HG02840 (cell line): ENCODE data around the gene NATD1.
A peak's percentile ranks its signal among the peaks of the same experiment; 100 is the strongest.

Experiments used
- ATAC-seq: cut with Tn5 transposase; IDR thresholded peaks from one replicate; pipeline ENCODE4 v1.9.1; 2021; ENCODE audit warnings: mild to moderate bottlenecking, moderate library complexity, moderate number of reproducible peaks; ENCODE audit not compliant: unreplicated experiment, low FRiP score

NATD1 gene

GRCh38 chr17:21218831-21219380 lies 34.3 kb downstream of the NATD1 start:
- ATAC-seq, result no peak

GRCh38 chr17:21218101-21218500 lies 35.1 kb downstream of the NATD1 start:
- no peak for ATAC-seq

- ATAC-seq, result no peak
These were observed 35.9 kb downstream of the NATD1 start for GRCh38 chr17:21217346-21217745.

- no peak for ATAC-seq
These were observed 37.3 kb downstream of the NATD1 start for GRCh38 chr17:21215935-21216334.

- ATAC-seq, result peak; percentile 13
These were observed 38.3 kb downstream of the NATD1 start for GRCh38 chr17:21214777-21215541.

- peak; percentile 81 for ATAC-seq
These were observed 39.0 kb downstream of the NATD1 start, which contains the start of gene TMEM11 for GRCh38 chr17:21214015-21214776. TSS of gene TMEM11 (minus strand) at chr17:21214161. CDS start at chr17:21214152, 9 bp downstream.

- ATAC-seq, result peak; percentile 20
These were observed 39.6 kb downstream of the NATD1 start for GRCh38 chr17:21213638-21214014.

- ATAC-seq, result no peak
These were observed 40.2 kb downstream of the NATD1 start for GRCh38 chr17:21212826-21213637.

GRCh38 chr17:21211825-21212479 lies 41.3 kb downstream of the NATD1 start:
- ATAC-seq, result no peak

GRCh38 chr17:21210411-21211076 lies 42.7 kb downstream of the NATD1 start:
- no peak for ATAC-seq

GRCh38 chr17:21209511-21210175 lies 43.6 kb downstream of the NATD1 start:
- no peak for ATAC-seq

- ATAC-seq, result no peak
These were observed 44.9 kb downstream of the NATD1 start for GRCh38 chr17:21208352-21208751.

- ATAC-seq, result no peak
These were observed 48.3 kb downstream of the NATD1 start for GRCh38 chr17:21204935-21205334.

GRCh38 chr17:21202512-21202911 lies 50.7 kb downstream of the NATD1 start:
- ATAC-seq, result no peak

GRCh38 chr17:21201874-21202273 lies 51.3 kb downstream of the NATD1 start:
- ATAC-seq, result no peak

GRCh38 chr17:21201298-21201595 lies 52.0 kb downstream of the NATD1 start:
- no peak for ATAC-seq

GRCh38 chr17:21200590-21201297 lies 52.5 kb downstream of the NATD1 start:
- ATAC-seq, result no peak

GRCh38 chr17:21199856-21200255 lies 53.4 kb downstream of the NATD1 start:
- no peak for ATAC-seq

GRCh38 chr17:21199311-21199710 lies 53.9 kb downstream of the NATD1 start:
- ATAC-seq, result no peak
